ENCODE data around the gene KLHDC10.
"Not testable (repeated sequence)": the region's sequence is repeated elsewhere in the genome, so short reads cannot be mapped to it uniquely, and the experiment has no call there.

The KLHDC10 gene

GRCh38 chr7:130079846-130080394 is 9.6 kb downstream of the KLHDC10 start:
- DNase-seq (ENCODE audit: low read depth) = no peak

GRCh38 chr7:130083497-130083896 is 13.2 kb downstream of the KLHDC10 start:
- not testable (repeated sequence) for DNase-seq (ENCODE audit: low read depth)

GRCh38 chr7:130084037-130084875 is 13.9 kb downstream of the KLHDC10 start:
- DNase-seq (ENCODE audit: low read depth) = no peak

- DNase-seq (ENCODE audit: low read depth) = not testable (repeated sequence)
Observed at GRCh38 chr7:130085235-130085634, 14.9 kb downstream of the KLHDC10 start.

- DNase-seq (ENCODE audit: low read depth) = no peak
Observed at GRCh38 chr7:130086938-130087337, 16.6 kb downstream of the KLHDC10 start.

GRCh38 chr7:130087364-130087763 is 17.0 kb downstream of the KLHDC10 start:
- no peak for DNase-seq (ENCODE audit: low read depth)

GRCh38 chr7:130090745-130091532 is 20.6 kb downstream of the KLHDC10 start:
- no peak for DNase-seq (ENCODE audit: low read depth)

GRCh38 chr7:130091999-130092398 is 21.7 kb downstream of the KLHDC10 start:
- DNase-seq (ENCODE audit: low read depth) = no peak

GRCh38 chr7:130092598-130092997 is 22.3 kb downstream of the KLHDC10 start:
- no peak for DNase-seq (ENCODE audit: low read depth)

GRCh38 chr7:130095812-130096211 is 25.5 kb downstream of the KLHDC10 start:
- DNase-seq (ENCODE audit: low read depth) = no peak

- DNase-seq (ENCODE audit: low read depth) = no peak
Observed at GRCh38 chr7:130096243-130096827, 26.0 kb downstream of the KLHDC10 start.

- no peak for DNase-seq (ENCODE audit: low read depth)
Observed at GRCh38 chr7:130099331-130099730, 29.0 kb downstream of the KLHDC10 start.

GRCh38 chr7:130102588-130102987 is 32.3 kb downstream of the KLHDC10 start:
- no peak for DNase-seq (ENCODE audit: low read depth)

- no peak for DNase-seq (ENCODE audit: low read depth)
Observed at GRCh38 chr7:130107949-130108674, 37.8 kb downstream of the KLHDC10 start.

- no peak for DNase-seq (ENCODE audit: low read depth)
Observed at GRCh38 chr7:130108809-130109208, 38.5 kb downstream of the KLHDC10 start.

GRCh38 chr7:130112093-130112492 is 41.8 kb downstream of the KLHDC10 start:
- DNase-seq (ENCODE audit: low read depth) = no peak

- DNase-seq (ENCODE audit: low read depth) = no peak
Observed at GRCh38 chr7:130112662-130113425, 42.5 kb downstream of the KLHDC10 start.

GRCh38 chr7:130113426-130113805 is 43.1 kb downstream of the KLHDC10 start:
- DNase-seq (ENCODE audit: low read depth) = not testable (repeated sequence)

GRCh38 chr7:130113887-130114286 is 43.6 kb downstream of the KLHDC10 start:
- DNase-seq (ENCODE audit: low read depth) = no peak

GRCh38 chr7:130114374-130114773 is 44.0 kb downstream of the KLHDC10 start:
- no peak for DNase-seq (ENCODE audit: low read depth)

GRCh38 chr7:130114776-130115175 is 44.4 kb downstream of the KLHDC10 start:
- no peak for DNase-seq (ENCODE audit: low read depth)
